HG03025 (cell line): Measurements from ENCODE around the gene PEDS1.
A peak's percentile ranks its signal among the peaks of the same experiment; 100 is the strongest.
"Not testable (repeated sequence)": the region's sequence is repeated elsewhere in the genome, so short reads cannot be mapped to it uniquely, and the experiment has no call there.

Experiments
- ATAC-seq: cut with Tn5 transposase; IDR thresholded peaks from one replicate; pipeline ENCODE4 v1.9.1; 2021; ENCODE audit warnings: mild to moderate bottlenecking, moderate library complexity; ENCODE audit not compliant: unreplicated experiment, low FRiP score

Gene PEDS1

GRCh38 chr20:50115041-50115512 is 38.4 kb downstream of the PEDS1 start:
- no peak for ATAC-seq

- ATAC-seq: no peak
Observed at GRCh38 chr20:50113420-50114224, 39.9 kb downstream of the PEDS1 start.

- ATAC-seq: peak; percentile 42
Observed at GRCh38 chr20:50112512-50113419, 40.8 kb downstream of the PEDS1 start, which contains the start of gene UBE2V1. Gene UBE2V1, minus strand, starts transcription at chr20:50113150. Its CDS starts 22 bp downstream, at chr20:50113128.

GRCh38 chr20:50111829-50112495 is 41.6 kb downstream of the PEDS1 start:
- no peak for ATAC-seq

GRCh38 chr20:50111120-50111828 is 42.2 kb downstream of the PEDS1 start:
- no peak for ATAC-seq

GRCh38 chr20:50110141-50111047 is 43.1 kb downstream of the PEDS1 start:
- no peak for ATAC-seq

- no peak for ATAC-seq
Observed at GRCh38 chr20:50108556-50109235, 44.8 kb downstream of the PEDS1 start.

GRCh38 chr20:50107796-50108331 is 45.7 kb downstream of the PEDS1 start:
- no peak for ATAC-seq

GRCh38 chr20:50107086-50107660 is 46.4 kb downstream of the PEDS1 start:
- no peak for ATAC-seq

GRCh38 chr20:50106669-50107068 is 46.9 kb downstream of the PEDS1 start:
- ATAC-seq: not testable (repeated sequence)
